OCI-LY3 (cell line): Measurements from ENCODE around the gene HIVEP3.

Experiments used
- CTCF ChIP-seq: fragments of 200-600, 300-600 bp; sonication (generic); IDR thresholded peaks from 2 replicates; pipeline ENCODE4 v1.5.1; 2014; ENCODE audit warnings: antibody characterized with exemption, low read length, low read depth
- EZH2phosphoT487 ChIP-seq: fragments of 200-600 bp; shearing (Covaris generic); IDR thresholded peaks from 2 replicates; pipeline ENCODE4 v1.6.1; 2018; ENCODE audit warnings: antibody characterized with exemption, mixed run types, low read depth

- no peak for TF ChIP-seq CTCF
- no peak for TF ChIP-seq EZH2phosphoT487
These were observed 400.3 kb downstream of the HIVEP3 start for GRCh38 chr1:41518471-41518870.
